Hepatocyte (in vitro differentiated cells): ENCODE measurements around the gene INSIG1. TPM values are rescaled to one million over a fixed set of nuclear protein-coding genes. Genes with fewer than 3 reads are reported as not detected.

Experiments used
- DNase-seq: peaks from one replicate; pipeline ENCODE4 v3.0.0-alpha.2; 2016; ENCODE audit warnings: low spot score
- H2AFZ ChIP-seq: fragments of 200-600 bp; sonication (generic); 2 replicates; pipeline ENCODE4 v1.6.0; 2016; ENCODE audit warnings: antibody characterized with exemption, mild to moderate bottlenecking
- H3K27ac ChIP-seq: fragments of 200-600 bp; sonication (generic); 2 replicates; pipeline ENCODE4 v1.5.1; 2016; ENCODE audit warnings: mild to moderate bottlenecking
- H3K27me3 ChIP-seq: fragments of 200-600 bp; sonication (generic); 2 replicates; pipeline ENCODE4 v1.6.1; 2016
- H3K36me3 ChIP-seq: fragments of 200-600 bp; sonication (generic); replicated peaks from 2 replicates; pipeline ENCODE4 v1.5.1; 2016; ENCODE audit warnings: low read depth; ENCODE audit not compliant: insufficient read depth
- H3K4me1 ChIP-seq: fragments of 200-600 bp; sonication (generic); 2 replicates; pipeline ENCODE4 v1.5.1; 2016; ENCODE audit warnings: mild to moderate bottlenecking, moderate library complexity; ENCODE audit not compliant: insufficient read depth
- H3K4me2 ChIP-seq: fragments of 200-600 bp; sonication (generic); 2 replicates; pipeline ENCODE4 v1.6.0; 2016
- H3K4me3 ChIP-seq: fragments of 200-600 bp; sonication (generic); 2 replicates; pipeline ENCODE4 v1.5.1; 2016; ENCODE audit warnings: mild to moderate bottlenecking
- H3K79me2 ChIP-seq: fragments of 200-600 bp; sonication (generic); 2 replicates; pipeline ENCODE4 v1.6.0; 2017; ENCODE audit warnings: mild to moderate bottlenecking
- H3K9me2 ChIP-seq: fragments of 200-600 bp; sonication (generic); replicated peaks from 2 replicates; pipeline ENCODE4 v1.6.0; 2017; ENCODE audit warnings: mild to moderate bottlenecking; ENCODE audit not compliant: insufficient read depth
- H3K9me3 ChIP-seq: fragments of 200-600 bp; sonication (generic); 2 replicates; pipeline ENCODE4 v1.5.1; 2016; ENCODE audit warnings: low read depth, mild to moderate bottlenecking
- H4K20me1 ChIP-seq: fragments of 200-600 bp; sonication (generic); 2 replicates; pipeline ENCODE4 v1.6.0; 2016; ENCODE audit warnings: mild to moderate bottlenecking; ENCODE audit not compliant: insufficient read depth, poor library complexity, severe bottlenecking
- EZH2 ChIP-seq: fragments of 200-600 bp; sonication (generic); IDR thresholded peaks from 2 replicates; pipeline ENCODE4 v1.6.1; 2016; ENCODE audit warnings: antibody characterized with exemption, mild to moderate bottlenecking, borderline replicate concordance
- EZH2phosphoT487 ChIP-seq: fragments of 200-600 bp; sonication (generic); IDR thresholded peaks from one replicate; pipeline ENCODE4 v1.6.1; 2018; ENCODE audit warnings: antibody characterized with exemption, mild to moderate bottlenecking, low read depth, moderate library complexity; ENCODE audit not compliant: unreplicated experiment, severe bottlenecking
- WGBS: methylation state at CpG from one replicate; pipeline ENCODE4 v1.1.6; 2016; ENCODE audit warnings: low lambda C conversion rate; ENCODE audit errors: missing lambda C conversion rate; 5-methylcytosine and 5-hydroxymethylcytosine counted together
- polyA plus RNA-seq: library from polyadenylated mRNA; unstranded; fragments of >200 nt; fragmentation: Nextera tagmentation; extraction: Ambion mirVana; gene quantifications from 2 replicates; pipeline ENCODE4 v1.2.1, GENCODE V29; 2016
- total RNA-seq: library from RNA; depleted of rRNA; stranded (reverse); fragments of >200 nt; gene quantifications from 2 replicates; pipeline ENCODE4 v1.2.3, GENCODE V29; 2014
- TF ChIP-seq, protein P1 (sequence below): fragments of 200-600 bp; sonication (generic); IDR thresholded peaks from 2 replicates; pipeline ENCODE4 v1.5.1; 2016; ENCODE audit warnings: antibody characterized with exemption, mild to moderate bottlenecking; ENCODE audit not compliant: poor library complexity

INSIG1 gene
- total and polyA plus RNA-seq, 2 experiments from 2014 or later = 196 to 305 TPM

DNA sequence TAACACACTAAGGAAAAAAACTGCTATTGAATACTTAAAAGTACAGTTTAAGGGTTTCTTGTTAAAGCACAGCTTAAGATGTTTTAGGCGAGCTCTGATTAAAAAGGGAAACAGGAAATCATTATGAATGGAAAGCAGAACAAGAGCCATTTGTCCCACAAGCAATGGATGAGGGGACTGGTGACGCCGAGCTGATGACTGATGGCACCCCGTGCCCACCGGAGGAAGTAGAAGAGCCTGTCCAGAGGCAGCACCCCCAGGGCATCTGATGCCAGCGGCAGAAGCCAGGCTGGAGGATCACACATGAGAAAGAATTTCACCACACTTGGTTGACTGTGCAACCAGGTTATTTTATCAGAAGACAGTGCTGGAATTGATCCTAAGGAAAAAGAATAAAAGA, 15.0 kb upstream of the INSIG1 start:
- DNase-seq = no peak
- Histone ChIP-seq H3K4me1 (no peaks in the 10 kb centered on the region), H3K4me2 (no peak overlapping the region), H3K27me3 (peaks cover 2% of the 10 kb centered on the region), H2AFZ (no peak overlapping the region), H3K9me2 (no peaks in the 10 kb centered on the region), H3K79me2 (no peaks in the 10 kb centered on the region), H3K9me3 (no peaks in the 10 kb centered on the region), H3K4me3 (no peak overlapping the region), H4K20me1 (no peaks in the 10 kb centered on the region), H3K36me3 (no peaks in the 10 kb centered on the region), H3K27ac (no peak overlapping the region)
- TF ChIP-seq EZH2phosphoT487 (no peak), EZH2 (no peak)
- TF ChIP-seq, protein P1, sequence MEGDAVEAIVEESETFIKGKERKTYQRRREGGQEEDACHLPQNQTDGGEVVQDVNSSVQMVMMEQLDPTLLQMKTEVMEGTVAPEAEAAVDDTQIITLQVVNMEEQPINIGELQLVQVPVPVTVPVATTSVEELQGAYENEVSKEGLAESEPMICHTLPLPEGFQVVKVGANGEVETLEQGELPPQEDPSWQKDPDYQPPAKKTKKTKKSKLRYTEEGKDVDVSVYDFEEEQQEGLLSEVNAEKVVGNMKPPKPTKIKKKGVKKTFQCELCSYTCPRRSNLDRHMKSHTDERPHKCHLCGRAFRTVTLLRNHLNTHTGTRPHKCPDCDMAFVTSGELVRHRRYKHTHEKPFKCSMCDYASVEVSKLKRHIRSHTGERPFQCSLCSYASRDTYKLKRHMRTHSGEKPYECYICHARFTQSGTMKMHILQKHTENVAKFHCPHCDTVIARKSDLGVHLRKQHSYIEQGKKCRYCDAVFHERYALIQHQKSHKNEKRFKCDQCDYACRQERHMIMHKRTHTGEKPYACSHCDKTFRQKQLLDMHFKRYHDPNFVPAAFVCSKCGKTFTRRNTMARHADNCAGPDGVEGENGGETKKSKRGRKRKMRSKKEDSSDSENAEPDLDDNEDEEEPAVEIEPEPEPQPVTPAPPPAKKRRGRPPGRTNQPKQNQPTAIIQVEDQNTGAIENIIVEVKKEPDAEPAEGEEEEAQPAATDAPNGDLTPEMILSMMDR = no peak
- WGBS = 84% methylated on average over 6 of the region's 6 CpGs

DNA sequence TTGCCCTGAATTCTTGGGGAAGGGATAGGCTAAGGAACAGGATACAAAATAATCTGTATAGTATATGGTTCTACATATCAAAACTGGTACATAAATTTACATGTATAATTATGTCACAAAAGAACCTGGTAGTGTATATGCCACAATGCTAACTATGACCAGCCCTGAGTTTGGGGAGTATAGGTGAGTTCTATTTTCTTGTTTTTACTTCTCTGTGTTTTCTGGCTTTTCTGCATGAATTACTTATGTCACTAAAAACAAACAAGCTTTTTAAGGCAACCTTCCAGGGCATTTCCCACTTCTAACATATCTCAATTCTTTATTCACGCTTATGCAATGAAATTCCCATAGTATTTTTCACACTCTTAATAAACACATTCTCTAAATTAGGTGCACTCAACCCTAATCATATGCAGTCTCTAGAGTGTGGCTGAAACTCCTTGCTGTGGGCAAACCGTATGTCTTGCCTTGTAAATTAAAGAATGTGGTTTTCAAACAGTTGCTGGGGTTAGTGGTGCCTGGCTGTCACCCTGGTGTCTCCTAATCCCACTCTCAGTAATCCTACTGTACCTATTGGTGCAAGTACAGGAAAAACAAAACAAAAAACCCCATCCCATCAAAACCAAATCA, 14.0 kb upstream of the INSIG1 start:
- WGBS = 63% methylated on average over 2 of the region's 2 CpGs
- Histone ChIP-seq H4K20me1 (no peaks in the 10 kb centered on the region), H3K9me3 (no peaks in the 10 kb centered on the region), H3K36me3 (no peaks in the 10 kb centered on the region), H3K27me3 (no peaks in the 10 kb centered on the region), H3K4me1 (no peaks in the 10 kb centered on the region), H3K4me2 (no peak overlapping the region), H3K9me2 (no peaks in the 10 kb centered on the region), H2AFZ (no peak overlapping the region), H3K27ac (no peak overlapping the region), H3K79me2 (no peaks in the 10 kb centered on the region), H3K4me3 (no peak overlapping the region)
- no peak for DNase-seq
- TF ChIP-seq, protein P1 = no peak
- TF ChIP-seq EZH2phosphoT487 = no peak
- TF ChIP-seq EZH2 = no peak

DNA sequence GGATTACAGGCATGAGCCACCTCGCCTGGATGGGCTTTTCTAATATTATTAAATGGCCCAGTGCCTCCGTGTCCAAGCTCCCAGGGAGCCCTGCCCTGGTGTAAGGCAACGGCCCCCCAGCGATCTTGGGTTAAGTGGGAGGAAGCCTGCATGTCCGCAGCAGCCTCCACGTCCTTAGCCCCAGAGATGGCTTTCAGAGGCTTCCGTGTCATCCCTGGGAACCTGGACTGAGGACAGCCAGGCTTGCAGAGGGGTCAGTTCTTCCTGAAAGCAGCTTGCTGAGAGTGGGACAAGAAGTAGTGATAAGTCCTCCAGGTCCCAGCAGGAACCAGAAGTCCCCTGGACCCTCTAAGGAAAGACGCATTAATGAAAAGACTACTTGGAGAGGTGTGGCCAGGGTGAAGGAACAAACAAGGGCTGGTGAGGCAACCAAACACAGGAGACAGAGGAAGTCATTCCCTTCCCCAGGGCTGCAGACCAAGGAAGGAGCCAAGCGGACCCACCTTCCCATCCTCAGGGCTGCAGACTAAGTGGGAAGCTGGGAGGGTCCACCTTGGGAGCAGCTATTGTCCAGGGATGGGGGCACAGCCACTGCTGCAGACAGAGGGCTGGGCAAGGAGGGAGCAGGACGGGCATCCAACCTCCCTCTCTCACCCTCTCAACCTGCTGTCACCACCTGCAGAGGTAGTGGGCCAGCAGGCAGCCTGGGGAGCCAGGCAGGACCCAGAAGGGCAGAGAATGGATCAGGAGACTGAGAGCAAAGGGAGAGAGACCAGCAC, 13.0 kb upstream of the INSIG1 start:
- DNase-seq = no peak
- TF ChIP-seq EZH2 = no peak
- TF ChIP-seq EZH2phosphoT487 = no peak
- TF ChIP-seq, protein P1 = no peak

More for the DNA sequence above, 13.0 kb upstream of the INSIG1 start:
- Histone ChIP-seq H2AFZ (no peak overlapping the region), H3K9me2 (no peaks in the 10 kb centered on the region), H3K9me3 (no peaks in the 10 kb centered on the region), H3K4me2 (no peak overlapping the region), H4K20me1 (no peaks in the 10 kb centered on the region), H3K4me1 (no peaks in the 10 kb centered on the region), H3K79me2 (no peaks in the 10 kb centered on the region), H3K4me3 (no peak overlapping the region), H3K36me3 (no peaks in the 10 kb centered on the region), H3K27me3 (no peaks in the 10 kb centered on the region), H3K27ac (no peak overlapping the region)
- 88% methylated on average over 10 of the region's 10 CpGs for WGBS
